ENCODE measurements around the gene DST.

Gene DST

GRCh38 chr6:56671651-56672461, 29.2 kb upstream of the DST start:
- peak overlapping the region; percentile 45 for H3K4me3 ChIP-seq (ENCODE audit: low read length, poor library complexity, severe bottlenecking)
- no peaks in the 10 kb centered on the region for H3K79me2 ChIP-seq (ENCODE audit: insufficient read depth, low read length)
- H2AFZ ChIP-seq (ENCODE audit: low read length) = peak overlapping the region; percentile 67
- H4K20me1 ChIP-seq (ENCODE audit: insufficient read depth, low read length, poor library complexity, severe bottlenecking) = no peaks in the 10 kb centered on the region
- no peaks in the 10 kb centered on the region for H3K9me3 ChIP-seq (ENCODE audit: insufficient read depth, low read depth, low read length)
- peak overlapping the region; percentile 67 for H3K4me2 ChIP-seq (ENCODE audit: low read depth, low read length, poor library complexity, severe bottlenecking)
- H3K27me3 ChIP-seq (ENCODE audit: insufficient read depth, low read length, poor library complexity, severe bottlenecking) = no peaks in the 10 kb centered on the region
- no peak for TF ChIP-seq EZH2phosphoT487 (IDR thresholded peaks at IDR 0.05; ENCODE audit: borderline replicate concordance)
- TF ChIP-seq CTCF (conservative IDR thresholded peaks at IDR 0.05; ENCODE audit: low read length) = no peak
- no peaks in the 10 kb centered on the region for H3K9me2 ChIP-seq (replicated peaks; ENCODE audit: low read depth, low read length)
- peaks cover 10% of the 10 kb centered on the region; the same call in 1 of the 2 replicates for H3F3A ChIP-seq (ENCODE audit: low read depth)
- 0 out of 2 replicates have a peak, but pooled peaks cover 3% of the 10 kb centered on the region for H3K36me3 ChIP-seq (ENCODE audit: insufficient read depth, low read length)
- H3K4me1 ChIP-seq (ENCODE audit: insufficient read depth, low read length, poor library complexity, severe bottlenecking) = peaks cover 41% of the 10 kb centered on the region
- peak overlapping the region; percentile 69 for H3K9ac ChIP-seq (ENCODE audit: low read depth, low read length, poor library complexity, severe bottlenecking)

- Histone ChIP-seq H3K79me2 (ENCODE audit: insufficient read depth, low read length) (no peaks in the 10 kb centered on the region), H3F3A (ENCODE audit: low read depth) (peaks cover 10% of the 10 kb centered on the region; the same call in 1 of the 2 replicates), H3K4me2 (ENCODE audit: low read depth, low read length, poor library complexity, severe bottlenecking) (peak overlapping the region; percentile 67), H3K36me3 (ENCODE audit: insufficient read depth, low read length) (0 out of 2 replicates have a peak, but pooled peaks cover 3% of the 10 kb centered on the region), H3K4me3 (ENCODE audit: low read length, poor library complexity, severe bottlenecking) (peak overlapping the region; percentile 45), H3K9ac (ENCODE audit: low read depth, low read length, poor library complexity, severe bottlenecking) (peak overlapping the region; percentile 69), H3K4me1 (ENCODE audit: insufficient read depth, low read length, poor library complexity, severe bottlenecking) (peaks cover 48% of the 10 kb centered on the region), H2AFZ (ENCODE audit: low read length) (peak overlapping the region; percentile 67; the same call in 1 of the 2 replicates), H3K9me3 (ENCODE audit: insufficient read depth, low read depth, low read length) (no peaks in the 10 kb centered on the region), H3K9me2 (replicated peaks; ENCODE audit: low read depth, low read length) (no peaks in the 10 kb centered on the region), H3K27me3 (ENCODE audit: insufficient read depth, low read length, poor library complexity, severe bottlenecking) (no peaks in the 10 kb centered on the region), H4K20me1 (ENCODE audit: insufficient read depth, low read length, poor library complexity, severe bottlenecking) (no peaks in the 10 kb centered on the region)
- peak; percentile 52 for TF ChIP-seq CTCF (conservative IDR thresholded peaks at IDR 0.05; ENCODE audit: low read length)
- TF ChIP-seq EZH2phosphoT487 (IDR thresholded peaks at IDR 0.05; ENCODE audit: borderline replicate concordance) = no peak
Observed at GRCh38 chr6:56671160-56671559, 28.5 kb upstream of the DST start.

DNA sequence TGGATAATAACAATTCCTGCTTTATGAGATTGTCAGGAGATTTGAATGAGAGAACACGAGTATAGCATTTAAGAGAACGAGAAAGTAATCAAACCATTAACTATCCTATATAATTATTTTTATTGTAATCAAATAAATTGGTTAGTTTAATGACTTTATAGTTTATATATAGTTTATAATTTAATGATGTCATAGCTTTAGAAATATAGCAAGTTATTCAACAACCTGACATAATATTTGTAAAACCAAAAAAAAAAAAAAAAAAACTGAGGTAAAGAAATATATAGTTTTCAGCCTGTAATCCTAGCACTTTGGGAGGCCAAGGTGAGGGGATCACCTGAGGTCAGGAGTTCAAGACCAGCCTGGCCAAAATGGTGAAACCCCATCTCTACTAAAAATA, 26.4 kb upstream of the DST start:
- no peaks in the 10 kb centered on the region for H4K20me1 ChIP-seq (ENCODE audit: insufficient read depth, low read length, poor library complexity, severe bottlenecking)
- peaks cover 11% of the 10 kb centered on the region; the same call in 1 of the 2 replicates for H3F3A ChIP-seq (ENCODE audit: low read depth)
- H3K36me3 ChIP-seq (ENCODE audit: insufficient read depth, low read length) = 0 out of 2 replicates have a peak, but pooled peaks cover 3% of the 10 kb centered on the region
- H3K4me3 ChIP-seq (ENCODE audit: low read length, poor library complexity, severe bottlenecking) = no peak overlapping the region
- H3K27me3 ChIP-seq (ENCODE audit: insufficient read depth, low read length, poor library complexity, severe bottlenecking) = no peaks in the 10 kb centered on the region
- peaks cover 53% of the 10 kb centered on the region for H3K4me1 ChIP-seq (ENCODE audit: insufficient read depth, low read length, poor library complexity, severe bottlenecking)
- no peaks in the 10 kb centered on the region for H3K9me3 ChIP-seq (ENCODE audit: insufficient read depth, low read depth, low read length)
- H2AFZ ChIP-seq (ENCODE audit: low read length) = no peak overlapping the region
- H3K9me2 ChIP-seq (replicated peaks; ENCODE audit: low read depth, low read length) = no peaks in the 10 kb centered on the region
- no peaks in the 10 kb centered on the region for H3K79me2 ChIP-seq (ENCODE audit: insufficient read depth, low read length)
- no peak overlapping the region for H3K4me2 ChIP-seq (ENCODE audit: low read depth, low read length, poor library complexity, severe bottlenecking)
- H3K9ac ChIP-seq (ENCODE audit: low read depth, low read length, poor library complexity, severe bottlenecking) = no peak overlapping the region
- TF ChIP-seq CTCF (conservative IDR thresholded peaks at IDR 0.05; ENCODE audit: low read length) (no peak), EZH2phosphoT487 (IDR thresholded peaks at IDR 0.05; ENCODE audit: borderline replicate concordance) (no peak)

All from Loucy (cell line).